HG03135 (cell line): ENCODE measurements around the gene CD72.
"Not testable (repeated sequence)": the region's sequence is repeated elsewhere in the genome, so short reads cannot be mapped to it uniquely, and the experiment has no call there.

Experiments used
- ATAC-seq: cut with Tn5 transposase; IDR thresholded peaks from one replicate; pipeline ENCODE4 v1.9.1; 2021; ENCODE audit warnings: mild to moderate bottlenecking, moderate library complexity; ENCODE audit not compliant: unreplicated experiment

Gene CD72

GRCh38 chr9:35593581-35593980 is 24.6 kb downstream of the CD72 start:
- no peak for ATAC-seq

GRCh38 chr9:35588506-35588905 is 29.7 kb downstream of the CD72 start:
- ATAC-seq, result not testable (repeated sequence)

GRCh38 chr9:35584681-35585080 is 33.5 kb downstream of the CD72 start:
- not testable (repeated sequence) for ATAC-seq

- ATAC-seq, result not testable (repeated sequence)
Observed at GRCh38 chr9:35583521-35583920, 34.7 kb downstream of the CD72 start.

GRCh38 chr9:35579659-35580227 is 38.5 kb downstream of the CD72 start:
- ATAC-seq, result not testable (repeated sequence)

- ATAC-seq, result no peak
Observed at GRCh38 chr9:35579130-35579529, 39.1 kb downstream of the CD72 start.

- ATAC-seq, result no peak
Observed at GRCh38 chr9:35577486-35577885, 40.7 kb downstream of the CD72 start.

GRCh38 chr9:35575478-35575877 is 42.7 kb downstream of the CD72 start:
- no peak for ATAC-seq

- ATAC-seq, result no peak
Observed at GRCh38 chr9:35574578-35575122, 43.6 kb downstream of the CD72 start.

- ATAC-seq, result no peak
Observed at GRCh38 chr9:35570709-35571504, 47.3 kb downstream of the CD72 start.

- ATAC-seq, result no peak
Observed at GRCh38 chr9:35569206-35569605, 49.0 kb downstream of the CD72 start.

- no peak for ATAC-seq
Observed at GRCh38 chr9:35568196-35568595, 50.0 kb downstream of the CD72 start.

GRCh38 chr9:35566417-35566816 is 51.8 kb downstream of the CD72 start:
- no peak for ATAC-seq

GRCh38 chr9:35564658-35565061 is 53.6 kb downstream of the CD72 start:
- ATAC-seq, result no peak

GRCh38 chr9:35563791-35564197 is 54.4 kb downstream of the CD72 start:
- ATAC-seq, result no peak

GRCh38 chr9:35562895-35563780 is 55.1 kb downstream of the CD72 start:
- ATAC-seq, result no peak

GRCh38 chr9:35561468-35562261 is 56.5 kb downstream of the CD72 start:
- ATAC-seq, result no peak

GRCh38 chr9:35560625-35561337 is 57.4 kb downstream of the CD72 start:
- ATAC-seq, result no peak
